GM19395 (cell line): ENCODE data around the gene PCBP2.
"Not testable (repeated sequence)": the region's sequence is repeated elsewhere in the genome, so short reads cannot be mapped to it uniquely, and the experiment has no call there.

Source experiments
- ATAC-seq: cut with Tn5 transposase; IDR thresholded peaks from one replicate; pipeline ENCODE4 v1.9.1; 2021; ENCODE audit warnings: mild to moderate bottlenecking, moderate library complexity; ENCODE audit not compliant: unreplicated experiment

PCBP2 gene

GRCh38 chr12:53439582-53439981 lies 12.3 kb upstream of the PCBP2 start:
- ATAC-seq, result not testable (repeated sequence)

- ATAC-seq, result peak; percentile 96
Observed at GRCh38 chr12:53441040-53441833, 10.7 kb upstream of the PCBP2 start, which contains the start of gene PRR13. TSS of gene PRR13 (plus strand) at chr12:53441734. CDS start at chr12:53442715, 981 bp downstream.

- no peak for ATAC-seq
Observed at GRCh38 chr12:53443955-53444354, 7.9 kb upstream of the PCBP2 start.

DNA sequence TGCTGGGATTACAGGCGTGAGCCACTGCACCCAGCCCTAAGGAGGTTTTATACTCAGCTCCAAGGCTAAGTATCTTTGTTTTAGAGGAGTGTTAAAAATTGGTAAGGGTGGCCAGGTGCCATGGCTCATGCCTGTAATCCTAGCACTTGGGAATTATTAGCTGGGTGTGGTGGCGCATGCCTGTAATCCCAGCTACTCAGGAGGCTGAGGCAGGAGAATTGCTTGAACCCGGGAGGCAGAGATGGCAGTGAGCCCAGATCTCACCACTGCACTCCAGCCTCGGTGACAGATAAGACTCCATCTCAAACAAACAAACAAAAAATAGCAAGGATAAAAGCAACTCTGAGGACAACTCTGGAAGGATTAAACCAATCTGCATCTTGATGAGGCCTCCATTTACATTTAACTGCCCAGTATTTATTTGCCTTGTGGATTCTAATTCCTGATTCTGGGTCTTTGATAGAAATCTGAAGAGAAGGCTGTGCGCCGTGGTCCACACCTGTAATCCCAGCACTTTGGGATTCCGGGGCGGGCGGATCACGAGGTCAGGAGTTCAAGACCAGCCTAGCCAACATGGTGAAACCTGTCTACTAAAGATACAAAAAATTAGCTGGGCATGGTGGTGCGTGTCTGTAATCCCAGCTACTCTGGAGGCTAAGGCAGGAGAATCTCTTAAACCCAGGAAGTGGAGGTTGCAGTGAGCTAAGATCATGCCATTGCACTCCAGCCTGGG lies 7.1 kb upstream of the PCBP2 start:
- not testable (repeated sequence) for ATAC-seq

- no peak for ATAC-seq
Observed at GRCh38 chr12:53450936-53451335, 966 bp upstream of the PCBP2 start.

DNA sequence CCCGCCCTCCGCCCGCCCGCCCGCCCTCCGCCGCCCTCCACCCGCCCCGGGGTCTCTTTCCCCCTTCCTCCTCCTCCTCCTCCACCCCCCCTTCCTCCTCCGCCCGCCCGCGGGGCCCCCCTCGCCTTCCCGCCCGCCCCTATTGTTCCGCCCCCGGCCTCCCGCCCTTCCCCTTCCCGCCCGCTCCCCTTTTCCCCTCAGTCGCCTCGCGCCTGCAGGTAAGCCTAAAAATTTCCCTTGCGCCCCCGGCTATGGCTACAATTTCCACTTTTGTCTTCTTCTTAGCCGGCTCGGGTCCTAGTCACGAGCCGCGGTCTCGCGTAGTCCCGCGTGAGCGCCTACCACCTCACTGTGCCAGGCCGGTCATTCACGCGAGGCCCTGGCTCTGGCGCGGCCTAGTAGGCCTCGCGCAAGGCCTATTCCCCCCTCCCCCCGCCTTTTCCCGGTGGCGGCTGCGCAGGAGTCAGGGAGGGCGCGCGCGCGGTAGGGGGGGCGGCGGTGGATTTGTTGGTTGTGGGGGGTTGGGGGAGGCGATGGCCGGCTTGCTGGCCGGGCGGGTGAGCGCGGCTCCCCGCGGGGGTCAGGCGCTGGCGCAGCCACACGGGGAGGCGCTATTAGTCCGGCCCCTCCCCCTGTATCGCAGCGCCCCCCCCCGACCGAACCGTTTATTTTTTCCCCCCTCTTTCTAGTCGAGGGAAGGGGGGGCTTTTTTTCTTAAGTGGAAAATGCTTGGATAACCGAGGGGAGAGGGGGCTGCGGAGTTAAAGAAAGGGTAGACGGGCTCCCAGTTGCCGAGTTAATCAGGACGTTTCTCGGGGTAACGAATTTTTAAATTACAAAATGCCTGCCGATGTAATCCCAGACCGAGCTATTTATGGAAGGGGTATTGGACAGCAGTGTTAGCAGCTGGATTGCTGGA lies 516 bp downstream of the PCBP2 start:
- ATAC-seq, result no peak

- no peak for ATAC-seq
Observed at GRCh38 chr12:53453953-53454640, 2.2 kb downstream of the PCBP2 start.

- ATAC-seq, result no peak
Observed at GRCh38 chr12:53454707-53455106, 2.8 kb downstream of the PCBP2 start.

DNA sequence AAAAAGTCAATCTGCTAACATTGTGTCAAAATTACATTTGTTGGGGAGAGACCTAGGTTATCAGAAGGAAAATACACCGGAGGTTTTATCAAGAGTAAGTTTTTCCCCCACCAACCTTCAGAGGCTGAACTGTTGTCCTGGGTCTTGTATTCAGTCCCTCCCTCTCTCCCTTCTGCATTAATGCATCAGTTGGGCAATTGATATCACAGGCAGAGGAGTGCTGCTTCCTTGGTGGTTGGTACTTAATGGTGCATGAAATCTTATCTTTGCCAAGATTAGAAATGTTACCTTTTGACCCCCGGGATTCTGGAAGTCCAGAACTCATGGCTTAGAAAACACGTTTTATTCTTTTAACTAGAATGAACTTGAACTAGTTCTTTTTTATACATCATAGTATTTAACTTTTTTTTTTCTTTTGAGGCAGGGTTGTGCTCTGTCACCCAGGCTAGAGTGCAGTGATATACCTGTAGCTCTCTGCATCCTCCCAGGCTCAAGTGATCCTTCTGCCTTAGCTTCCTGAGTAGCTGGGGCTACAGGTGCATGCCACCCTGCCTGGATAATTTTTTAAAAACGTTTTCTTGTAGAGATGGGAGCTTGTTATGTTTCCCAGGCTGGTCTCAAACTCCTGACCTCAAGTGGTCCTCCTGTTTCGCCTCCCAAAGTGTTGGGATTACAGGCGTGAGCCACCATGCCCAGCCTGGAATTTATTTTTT lies 4.9 kb downstream of the PCBP2 start:
- ATAC-seq, result no peak

- no peak for ATAC-seq
Observed at GRCh38 chr12:53459097-53459496, 7.2 kb downstream of the PCBP2 start.

DNA sequence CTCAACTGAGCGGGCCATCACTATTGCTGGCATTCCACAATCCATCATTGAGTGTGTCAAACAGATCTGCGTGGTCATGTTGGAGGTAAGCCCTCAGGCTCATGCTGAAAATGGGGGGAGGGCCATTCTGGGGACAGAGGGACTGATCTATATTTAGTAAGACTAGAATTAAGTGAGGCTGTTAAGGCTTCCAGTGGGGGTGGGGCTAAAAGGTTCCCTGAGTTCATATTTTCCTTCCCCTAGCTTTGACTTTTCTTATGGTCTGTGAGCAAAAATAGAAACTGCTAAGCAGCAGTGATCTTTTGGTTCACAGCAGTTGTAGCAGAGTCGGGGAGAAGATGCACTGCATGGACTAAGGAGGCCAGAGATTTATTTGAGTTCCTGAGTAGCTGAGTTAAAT lies 9.2 kb downstream of the PCBP2 start:
- ATAC-seq, result no peak

DNA sequence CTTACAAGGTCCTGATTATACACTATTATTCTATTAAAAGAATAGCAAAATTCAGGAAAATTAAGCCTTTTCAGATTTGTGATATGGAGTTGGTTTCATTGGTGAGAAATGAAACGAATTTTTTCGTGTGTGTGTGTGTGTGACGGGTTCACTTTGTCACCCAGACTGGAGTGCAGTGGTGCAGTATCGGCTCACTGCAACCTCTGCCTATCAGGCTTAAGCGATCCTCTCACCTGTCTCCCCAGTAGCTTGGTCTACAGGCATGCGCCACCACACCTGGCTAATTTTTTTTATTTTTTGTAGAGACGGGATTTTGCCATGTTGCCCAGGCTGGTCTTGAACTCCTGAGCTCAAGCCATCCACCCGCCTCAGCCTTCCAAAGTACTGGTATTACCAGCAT lies 9.7 kb downstream of the PCBP2 start:
- ATAC-seq, result no peak

DNA sequence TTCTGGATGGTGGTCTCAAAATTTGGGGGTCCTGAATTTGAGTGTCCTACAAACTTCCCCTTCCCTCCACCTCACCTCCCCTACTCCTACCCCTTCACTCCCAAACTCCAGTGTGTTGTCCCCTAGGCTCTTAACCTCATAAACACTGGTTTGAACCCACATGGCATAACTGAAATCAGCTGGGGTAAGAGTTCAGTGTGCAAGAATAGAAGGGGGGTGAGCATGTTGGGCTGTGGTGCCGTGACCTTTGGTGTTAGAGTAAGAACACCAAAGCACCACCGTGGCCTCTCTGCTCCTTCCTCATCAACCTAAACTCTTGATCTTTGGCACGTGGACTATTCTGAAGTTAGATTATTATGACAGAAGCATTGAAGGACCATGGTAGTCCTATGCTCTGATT lies 11.0 kb downstream of the PCBP2 start:
- ATAC-seq, result no peak

- ATAC-seq, result no peak
Observed at GRCh38 chr12:53463802-53464560, 12.1 kb downstream of the PCBP2 start.

- ATAC-seq, result no peak
Observed at GRCh38 chr12:53464685-53465418, 12.9 kb downstream of the PCBP2 start.

DNA sequence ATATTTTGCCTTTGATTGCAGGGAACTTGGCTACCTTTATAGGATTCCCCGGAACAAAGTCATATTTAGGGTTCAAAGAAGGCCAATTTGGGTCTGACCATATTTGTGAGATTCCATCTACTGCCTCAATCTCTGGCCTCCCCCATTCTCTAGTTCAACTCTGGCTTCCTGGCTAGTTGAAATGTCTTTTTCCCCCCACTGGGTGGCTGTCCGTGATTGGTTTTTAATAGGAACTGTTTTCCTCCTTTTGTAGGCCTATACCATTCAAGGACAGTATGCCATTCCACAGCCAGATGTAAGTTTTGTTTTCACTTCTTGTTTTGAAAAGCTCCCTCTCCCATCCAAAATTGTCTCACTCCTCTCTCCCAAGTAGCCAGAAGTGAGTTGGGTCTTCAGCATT lies 13.8 kb downstream of the PCBP2 start:
- no peak for ATAC-seq

DNA sequence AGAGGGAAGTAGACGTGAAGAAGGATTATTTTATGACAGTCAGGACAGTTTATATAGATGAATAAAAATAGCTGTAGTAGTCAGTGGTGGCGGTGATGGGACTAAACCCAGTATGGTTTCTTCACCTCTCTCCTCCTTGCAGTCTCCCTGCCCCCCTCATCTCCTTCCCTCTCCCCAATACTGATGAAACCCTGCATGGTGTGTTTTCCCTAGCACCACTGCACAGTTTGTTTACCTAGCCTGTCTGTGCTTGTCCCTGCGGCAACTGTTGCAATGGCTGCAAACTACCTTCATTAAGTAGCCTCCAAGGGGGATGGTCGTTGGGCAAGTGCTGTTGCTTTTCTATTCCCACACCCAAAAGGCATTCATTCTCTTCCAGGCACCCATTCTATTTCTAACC lies 14.7 kb downstream of the PCBP2 start:
- no peak for ATAC-seq

- ATAC-seq, result no peak
Observed at GRCh38 chr12:53467082-53467481, 15.2 kb downstream of the PCBP2 start.

DNA sequence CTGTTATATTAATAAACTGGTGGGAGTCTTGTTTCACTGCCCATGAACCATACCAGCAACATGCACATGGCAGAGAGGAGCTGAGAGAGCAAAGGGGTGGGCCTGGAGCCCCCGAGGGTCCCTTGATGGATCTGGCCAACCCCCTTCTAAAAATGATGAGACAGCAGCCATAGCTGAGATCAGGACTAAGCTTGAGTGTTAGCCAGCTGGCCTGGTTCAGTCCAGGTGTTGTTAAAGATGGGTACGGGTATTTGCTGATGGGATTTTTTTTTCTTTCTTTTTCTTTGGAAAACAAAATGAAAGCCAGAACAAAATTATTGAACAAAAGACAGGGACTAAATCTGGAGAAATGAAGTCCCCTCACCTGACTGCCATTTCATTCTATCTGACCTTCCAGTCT lies 16.0 kb downstream of the PCBP2 start:
- no peak for ATAC-seq
